Activated T-cell treated with anti-CD3 and anti-CD28 coated beads for 4 hours (primary cell): ENCODE data around the gene RNF141.

Source experiments
- DNase-seq: peaks from one replicate; pipeline ENCODE4 v3.0.0-alpha.2; 2020

RNF141 gene

DNA sequence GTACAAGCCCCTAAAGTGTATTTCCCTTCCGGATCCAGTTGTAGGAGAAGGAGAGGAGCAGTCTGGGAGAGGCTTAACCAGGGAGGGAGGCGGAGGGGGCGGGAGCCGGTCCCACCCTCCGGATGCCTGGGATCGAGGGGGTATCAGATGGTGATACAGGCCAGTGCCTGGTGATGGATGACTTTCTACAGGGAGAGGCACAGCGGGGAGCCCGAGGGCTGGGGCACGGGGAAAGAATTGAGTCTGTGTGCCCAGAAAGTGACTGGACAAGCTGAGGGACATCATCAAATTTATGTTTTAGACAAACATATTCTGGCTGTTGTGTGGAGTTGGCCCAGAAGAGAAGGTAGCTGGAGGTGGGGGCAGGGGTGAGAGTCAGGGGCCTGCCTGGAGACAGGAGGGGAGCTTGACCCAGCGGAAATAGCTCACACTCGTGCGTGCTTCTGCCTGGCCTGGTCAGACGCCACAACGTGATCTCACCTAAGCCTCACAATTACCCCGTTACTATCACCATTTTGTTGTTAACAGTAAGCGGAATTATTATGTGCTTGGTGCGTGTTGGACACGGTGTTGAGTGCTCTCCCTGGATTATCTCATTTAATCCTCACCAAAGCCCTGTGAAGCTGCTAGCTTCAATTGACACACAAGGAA lies 43.5 kb downstream of the RNF141 start:
- DNase-seq = no peak

DNA sequence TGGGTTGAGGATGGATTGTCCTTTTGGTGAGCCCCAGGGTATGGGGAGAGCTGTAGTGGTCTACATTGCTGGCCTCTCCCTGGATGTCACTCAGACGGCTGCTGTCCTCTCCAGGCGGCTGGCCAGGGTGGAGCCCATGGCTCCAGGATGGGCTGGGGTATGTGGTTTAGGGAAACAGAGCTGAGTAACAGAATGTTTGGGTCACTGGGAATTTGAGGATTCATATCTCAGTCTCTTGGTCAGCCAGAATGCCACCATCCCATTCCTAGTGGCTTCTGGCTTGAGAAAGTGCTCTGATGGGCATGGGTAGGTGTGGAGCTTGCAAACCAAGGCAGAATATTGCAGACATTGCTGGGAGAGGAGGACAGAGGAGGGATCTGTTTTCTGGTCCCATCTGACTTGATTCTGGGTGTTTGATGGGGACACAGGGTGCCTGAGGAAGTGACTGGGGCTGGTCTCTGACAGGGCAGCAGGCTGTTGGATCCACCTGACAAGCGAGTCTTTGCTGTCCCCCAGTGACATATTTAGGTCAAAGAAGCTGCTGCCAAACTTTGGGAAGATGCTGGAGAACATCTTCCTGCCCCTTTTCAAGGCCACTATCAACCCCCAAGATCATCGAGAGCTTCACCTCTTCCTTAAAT lies 44.6 kb downstream of the RNF141 start:
- no peak for DNase-seq

- no peak for DNase-seq
Observed at GRCh38 chr11:10495464-10495786, 45.6 kb downstream of the RNF141 start.

DNA sequence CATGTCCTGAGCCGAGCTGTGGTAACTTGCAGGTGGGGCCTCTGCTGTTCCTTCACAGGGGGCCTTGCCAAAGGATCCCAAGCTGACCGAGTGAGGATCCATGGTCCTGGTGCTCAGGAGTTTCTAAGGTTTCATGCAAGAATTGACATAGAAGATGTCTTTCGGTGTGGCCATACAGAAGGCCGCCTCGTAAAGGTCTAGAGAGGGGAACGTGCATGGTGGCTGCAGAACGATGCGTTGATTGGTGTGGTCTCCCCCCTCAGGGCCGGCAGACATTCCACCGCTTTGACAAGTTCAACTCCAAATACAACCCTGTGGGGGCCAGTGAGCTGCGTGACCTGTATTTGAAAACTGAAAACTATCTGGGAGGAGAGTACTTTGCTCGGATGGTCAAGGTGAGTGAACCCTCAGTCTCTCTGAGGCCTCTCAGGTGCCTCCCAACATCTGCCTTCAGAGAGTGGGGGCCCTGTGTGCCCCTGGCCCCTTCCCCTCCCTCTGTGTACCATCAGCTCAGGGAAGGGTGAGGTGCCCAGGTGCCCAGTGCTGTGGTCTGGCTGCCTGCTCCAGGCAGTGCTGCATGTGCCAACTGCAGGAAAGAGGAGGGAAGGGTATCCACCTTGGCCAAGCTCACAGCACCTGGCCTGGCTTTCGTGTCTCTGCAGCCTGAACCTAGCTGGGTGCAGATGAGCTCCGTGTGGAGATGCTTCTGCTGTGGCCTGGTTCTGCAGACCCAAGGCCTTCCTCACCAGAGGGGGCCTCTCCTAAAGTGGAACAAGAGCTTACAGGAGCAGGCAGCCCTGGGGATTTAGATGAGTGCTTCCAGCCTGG lies 46.1 kb downstream of the RNF141 start:
- DNase-seq = no peak

- DNase-seq = no peak
Observed at GRCh38 chr11:10493041-10493663, 47.8 kb downstream of the RNF141 start.

DNA sequence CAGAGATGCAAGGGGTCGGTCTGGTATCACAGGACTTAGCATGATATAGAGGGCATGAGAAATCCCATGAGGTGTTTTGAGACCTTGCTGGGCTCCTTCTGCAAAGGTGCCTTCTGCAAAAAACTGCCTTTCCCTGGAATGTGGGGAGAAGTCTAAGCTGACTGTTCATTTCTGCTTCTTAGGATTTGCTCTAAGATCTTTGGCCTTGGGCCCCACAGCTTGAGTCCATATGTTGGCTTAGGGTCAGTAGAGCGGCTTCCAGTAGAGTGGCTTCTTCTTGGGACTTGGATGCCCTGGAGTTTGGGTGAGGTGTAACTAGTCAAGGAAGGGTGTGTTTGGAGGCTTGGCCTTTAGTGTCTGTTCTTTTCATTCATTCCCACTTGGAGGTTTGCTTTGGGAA lies 48.9 kb downstream of the RNF141 start:
- DNase-seq = no peak

DNA sequence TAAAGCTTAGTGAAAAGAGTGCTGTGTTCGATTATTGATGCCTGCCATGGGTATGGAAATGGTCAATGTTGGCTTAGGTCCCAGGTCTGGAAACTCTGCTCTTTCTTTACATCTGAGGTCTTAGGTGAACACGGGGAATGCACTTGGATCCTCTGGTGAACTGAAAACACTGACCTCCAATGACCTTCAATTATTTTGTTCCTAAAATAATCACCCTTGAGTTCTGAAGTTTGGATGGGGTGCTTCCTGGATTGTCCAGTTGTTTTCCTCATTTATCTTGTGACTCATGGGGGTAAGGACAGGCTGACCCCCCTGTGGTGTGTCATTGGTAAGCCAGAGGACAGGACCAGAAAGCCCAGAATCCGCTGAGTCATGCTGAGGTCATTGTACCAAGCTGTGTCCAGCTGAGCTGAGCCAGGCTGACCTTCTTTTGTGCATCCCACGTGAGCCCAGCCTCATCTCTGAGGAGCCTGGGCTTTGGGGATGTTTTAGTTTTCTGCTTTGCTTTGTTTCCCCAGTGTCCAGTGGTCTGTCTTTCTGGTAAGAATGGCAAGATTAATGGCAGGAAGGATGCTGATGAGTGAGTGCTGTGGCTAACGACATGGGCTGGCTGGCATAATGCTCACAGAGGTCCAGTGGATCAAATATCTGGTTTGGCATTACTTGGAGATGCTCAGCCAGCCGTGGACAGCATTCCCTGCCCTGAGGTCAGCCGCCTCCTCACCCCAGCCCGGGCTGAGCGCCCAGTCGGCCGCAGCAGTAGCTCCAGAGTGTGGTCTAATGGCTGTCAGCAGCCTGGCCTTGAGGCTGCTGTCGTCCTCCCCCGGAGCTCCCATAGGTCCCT lies 50.4 kb downstream of the RNF141 start:
- no peak for DNase-seq

- no peak for DNase-seq
Observed at GRCh38 chr11:10490032-10490397, 51.0 kb downstream of the RNF141 start.

DNA sequence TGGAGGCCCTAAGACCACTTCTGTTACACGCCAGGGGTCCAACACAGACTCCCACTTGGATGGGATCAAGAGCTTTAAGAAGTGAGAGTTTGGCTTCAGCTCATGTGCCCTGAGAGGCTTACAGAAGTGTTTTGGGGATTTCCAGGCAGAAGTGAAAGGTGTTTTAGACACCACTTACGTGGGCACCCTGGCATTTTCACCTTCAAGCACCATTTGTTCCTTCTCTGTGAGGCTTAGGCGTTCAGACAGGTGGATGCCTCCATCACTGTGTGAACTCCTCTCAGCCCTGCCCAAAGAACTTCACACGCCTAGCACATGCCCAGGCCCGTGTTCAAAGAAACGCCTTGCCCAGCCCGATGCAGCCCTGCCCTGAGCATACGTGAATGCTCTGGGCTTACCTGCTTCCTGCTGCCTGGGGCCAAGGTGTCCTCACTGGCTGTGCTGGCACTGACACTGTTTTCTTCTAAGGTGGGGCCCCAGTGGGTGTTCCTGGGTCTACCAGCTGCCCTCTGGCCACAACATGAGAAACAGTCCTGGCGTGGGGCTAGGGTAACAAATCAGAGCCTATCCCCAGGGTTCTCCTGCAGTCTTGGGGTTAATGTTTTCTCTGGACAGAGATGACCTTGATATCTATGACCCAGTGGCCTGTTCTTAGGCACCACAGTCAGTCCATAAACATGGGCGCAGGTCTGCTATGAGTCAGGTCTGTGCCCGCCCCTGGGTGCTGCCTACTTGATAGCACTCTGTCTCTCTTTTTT lies 51.9 kb downstream of the RNF141 start:
- DNase-seq = no peak

DNA sequence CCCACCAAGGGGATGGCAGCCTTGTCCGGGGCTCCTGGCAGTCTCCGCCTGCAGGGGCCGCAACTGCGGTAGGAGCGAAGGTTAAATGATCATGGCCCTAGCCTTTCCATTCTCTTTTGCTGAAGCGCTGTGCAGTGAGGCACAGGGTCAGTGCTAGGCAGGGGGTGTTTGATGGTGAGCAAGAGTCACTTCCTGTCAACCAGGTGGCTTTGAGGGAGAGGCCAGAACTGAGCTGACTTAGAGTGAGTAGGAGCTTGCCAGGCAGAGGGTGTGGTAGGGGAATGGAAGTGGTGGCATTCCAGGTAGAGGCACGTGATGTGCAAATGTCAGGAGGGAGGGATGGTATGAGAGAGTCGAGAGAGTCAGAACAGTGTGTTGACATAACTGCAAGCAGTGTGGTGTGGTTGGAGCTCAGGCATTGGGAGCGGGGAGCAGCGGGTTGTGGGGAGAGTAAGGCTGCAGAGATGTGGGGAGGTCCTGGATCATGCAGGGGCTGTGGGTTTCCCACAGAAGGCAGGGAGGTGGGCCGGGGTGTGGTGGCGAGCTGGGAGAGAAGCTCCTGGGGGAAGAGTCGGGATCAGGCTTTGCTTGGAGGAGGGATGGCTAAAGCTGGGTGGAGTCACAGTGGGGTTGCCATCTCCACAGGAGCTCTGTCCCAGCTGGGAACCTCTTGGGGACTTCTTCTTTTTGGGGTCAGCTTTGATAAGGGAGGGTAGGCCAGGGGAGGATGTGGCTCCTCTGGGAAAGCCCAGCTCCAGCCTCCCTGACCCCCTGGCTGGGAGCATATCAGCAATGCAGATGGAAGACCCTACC lies 52.7 kb downstream of the RNF141 start:
- no peak for DNase-seq

GRCh38 chr11:10487002-10487647 lies 53.9 kb downstream of the RNF141 start:
- DNase-seq = no peak

DNA sequence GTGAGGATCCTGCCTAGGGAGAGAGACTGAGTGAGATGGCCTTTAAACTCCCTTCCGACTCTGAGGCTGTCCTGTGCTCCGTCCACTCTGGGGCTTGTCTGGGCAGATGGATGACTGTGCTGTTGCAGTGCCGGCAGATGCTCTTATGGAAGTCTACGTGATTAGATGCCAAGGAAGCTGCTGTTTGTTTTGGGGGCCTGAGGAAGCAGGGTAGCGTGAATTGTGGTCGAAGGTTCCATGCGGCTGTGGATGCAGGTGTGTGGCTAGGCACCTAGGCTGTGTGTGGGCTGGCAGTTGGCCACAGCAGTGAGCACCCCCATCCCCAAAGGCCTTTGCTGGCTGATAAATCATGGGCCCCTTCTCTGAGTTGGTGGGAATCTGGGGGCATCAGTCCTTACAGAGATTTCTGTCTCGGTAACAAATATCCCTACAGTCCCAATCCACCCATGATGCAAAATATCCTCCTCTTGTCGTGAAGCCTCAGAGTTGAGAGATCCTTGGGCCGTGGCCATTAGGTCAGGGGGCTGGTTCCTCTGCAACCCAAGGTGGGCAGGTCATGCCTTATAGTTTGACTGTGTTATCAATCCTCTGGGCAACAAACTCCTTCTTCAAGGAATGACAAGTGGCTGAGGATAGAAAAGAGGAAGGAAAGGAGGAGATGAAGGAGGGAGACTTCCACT lies 54.7 kb downstream of the RNF141 start:
- no peak for DNase-seq

GRCh38 chr11:10485646-10486045 lies 55.3 kb downstream of the RNF141 start:
- no peak for DNase-seq

DNA sequence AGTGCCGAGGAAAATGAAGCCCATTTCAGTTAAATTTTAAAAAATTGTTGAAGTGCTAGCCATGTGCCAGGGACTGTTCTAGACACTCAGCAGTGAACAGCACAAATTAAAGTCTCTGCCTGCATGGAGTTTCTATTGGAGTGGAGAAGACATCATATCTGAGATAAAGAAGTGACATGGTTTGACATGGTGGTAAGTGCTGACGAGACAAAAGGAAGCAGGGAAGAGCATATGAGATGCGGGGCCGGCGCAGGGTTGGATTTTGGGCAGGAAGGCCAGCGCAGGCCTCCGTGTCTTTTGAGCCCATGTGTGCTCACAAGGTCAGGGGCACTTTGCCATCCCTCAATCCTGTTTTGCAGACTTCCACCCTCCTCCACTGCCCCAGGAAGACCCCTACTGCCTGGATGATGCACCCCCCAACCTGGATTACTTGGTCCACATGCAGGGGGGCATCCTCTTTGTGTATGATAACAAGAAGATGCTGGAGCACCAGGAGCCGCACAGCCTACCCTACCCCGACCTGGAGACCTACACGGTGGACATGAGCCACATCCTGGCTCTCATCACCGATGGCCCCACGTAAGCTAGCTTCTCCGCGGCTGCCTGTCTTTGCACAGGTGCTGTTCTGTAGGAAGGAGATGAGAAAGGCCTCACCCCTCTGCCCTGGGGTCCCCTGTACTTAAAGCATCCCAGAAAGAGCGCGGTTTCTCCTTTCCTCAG lies 56.4 kb downstream of the RNF141 start:
- DNase-seq = no peak

- no peak for DNase-seq
Observed at GRCh38 chr11:10483584-10483983, 57.4 kb downstream of the RNF141 start.

GRCh38 chr11:10483174-10483573 lies 57.8 kb downstream of the RNF141 start:
- no peak for DNase-seq

DNA sequence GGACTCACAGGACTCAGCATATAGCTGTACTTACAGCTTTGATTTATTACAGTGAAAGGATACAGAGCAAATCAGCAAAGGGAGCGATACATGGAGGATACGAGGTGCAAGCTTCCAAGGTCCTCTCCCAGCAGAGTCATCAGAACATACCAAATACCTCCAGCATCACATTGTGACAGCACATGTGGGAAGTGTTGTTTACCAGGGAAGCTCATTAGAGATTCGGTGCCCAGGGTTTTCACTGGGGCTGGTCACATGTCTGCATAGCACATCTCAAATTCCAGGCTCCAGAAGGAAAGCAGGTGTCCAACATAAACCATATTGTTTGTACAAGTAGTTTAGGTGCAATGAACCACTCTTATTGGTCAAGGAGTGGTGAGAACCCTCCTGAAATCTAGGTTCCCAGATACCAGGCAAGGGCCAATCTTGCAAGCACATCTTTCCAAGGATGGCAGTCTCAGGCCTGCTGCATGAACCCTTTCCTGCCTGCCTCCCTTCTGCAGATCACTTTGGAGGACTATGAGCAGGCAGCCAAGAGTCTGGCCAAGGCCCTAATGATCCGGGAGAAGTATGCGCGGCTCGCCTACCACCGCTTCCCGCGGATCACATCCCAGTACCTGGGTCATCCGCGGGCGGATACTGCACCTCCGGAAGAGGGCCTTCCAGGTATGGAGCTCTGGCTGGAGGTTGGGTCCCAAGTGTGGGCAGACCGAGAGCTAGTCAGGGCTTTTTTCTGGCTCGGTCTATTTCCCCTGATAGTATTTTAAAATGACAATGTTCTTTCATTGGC lies 59.2 kb downstream of the RNF141 start:
- no peak for DNase-seq

GRCh38 chr11:10480760-10481159 lies 60.2 kb downstream of the RNF141 start:
- no peak for DNase-seq

DNA sequence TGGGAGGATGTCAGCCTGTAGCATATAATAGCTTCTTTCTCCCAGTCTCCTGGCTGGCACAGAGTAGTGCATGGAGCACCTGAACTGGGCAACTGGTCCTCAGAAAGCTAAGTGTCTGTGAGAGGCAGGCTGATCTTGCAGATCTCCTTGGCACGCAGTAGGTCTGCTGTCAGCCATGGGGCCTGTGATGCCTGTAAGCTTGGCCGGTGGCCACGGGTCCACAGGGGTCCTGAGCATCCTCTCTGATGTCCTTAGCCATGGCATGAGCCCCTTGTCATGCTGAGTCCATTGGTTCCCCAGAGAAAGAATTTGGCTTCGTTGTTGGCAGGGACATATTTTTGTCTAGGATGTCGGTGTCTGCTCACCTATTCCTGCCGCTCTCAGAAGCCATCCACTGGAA lies 61.0 kb downstream of the RNF141 start:
- DNase-seq = no peak
